Stomach (tissue), 4 donors: ENCODE data around the gene COL19A1.

ENCODE experiments used
- POLR2A ChIP-seq, 4 donors: fragments of 450-650 bp; IDR thresholded peaks; one replicate each; pipeline ENCODE4 v1.6.1; 2016; ENCODE audit warnings: antibody characterized with exemption in 4 of 4, control low read depth in 2 of 4, mild to moderate bottlenecking in 1 of 4, moderate library complexity in 1 of 4
- POLR2AphosphoS5 ChIP-seq, 3 donors: sonication (generic); formaldehyde crosslinking; IDR thresholded peaks; one replicate each; pipeline ENCODE4 v1.6.1; 2016; ENCODE audit warnings: antibody characterized with exemption in 3 of 3
- TF ChIP-seq, protein P1 (sequence below), 7 experiments: fragments of 450-650 bp in 4 of 7; fragments of 200-600 bp in 3 of 7; sonication (generic) in 3 of 7; IDR thresholded peaks; one replicate each; pipeline ENCODE4 v1.5.1; 2016 to 2019; ENCODE audit warnings: antibody characterized with exemption in 7 of 7, control low read depth in 2 of 7, mild to moderate bottlenecking in 1 of 7

GRCh38 chr6:69987550-69987949, 121.2 kb downstream of the COL19A1 start:
- TF ChIP-seq, protein P1, sequence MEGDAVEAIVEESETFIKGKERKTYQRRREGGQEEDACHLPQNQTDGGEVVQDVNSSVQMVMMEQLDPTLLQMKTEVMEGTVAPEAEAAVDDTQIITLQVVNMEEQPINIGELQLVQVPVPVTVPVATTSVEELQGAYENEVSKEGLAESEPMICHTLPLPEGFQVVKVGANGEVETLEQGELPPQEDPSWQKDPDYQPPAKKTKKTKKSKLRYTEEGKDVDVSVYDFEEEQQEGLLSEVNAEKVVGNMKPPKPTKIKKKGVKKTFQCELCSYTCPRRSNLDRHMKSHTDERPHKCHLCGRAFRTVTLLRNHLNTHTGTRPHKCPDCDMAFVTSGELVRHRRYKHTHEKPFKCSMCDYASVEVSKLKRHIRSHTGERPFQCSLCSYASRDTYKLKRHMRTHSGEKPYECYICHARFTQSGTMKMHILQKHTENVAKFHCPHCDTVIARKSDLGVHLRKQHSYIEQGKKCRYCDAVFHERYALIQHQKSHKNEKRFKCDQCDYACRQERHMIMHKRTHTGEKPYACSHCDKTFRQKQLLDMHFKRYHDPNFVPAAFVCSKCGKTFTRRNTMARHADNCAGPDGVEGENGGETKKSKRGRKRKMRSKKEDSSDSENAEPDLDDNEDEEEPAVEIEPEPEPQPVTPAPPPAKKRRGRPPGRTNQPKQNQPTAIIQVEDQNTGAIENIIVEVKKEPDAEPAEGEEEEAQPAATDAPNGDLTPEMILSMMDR (IDR thresholded peaks at IDR 0.05), result no peak
- no peak for TF ChIP-seq POLR2AphosphoS5 (IDR thresholded peaks at IDR 0.05)
- no peak for TF ChIP-seq POLR2A (IDR thresholded peaks at IDR 0.05)
